ENCODE data around the gene TACC3. TPM values are rescaled to one million over a fixed set of nuclear protein-coding genes. Genes with fewer than 3 reads are reported as not detected.

Gene TACC3
- total RNA-seq, 1 experiment from 2014 or later, result 34.9 TPM

GRCh38 chr4:1746265-1746691 is 25.0 kb downstream of the TACC3 start:
- peak; percentile 83 for DNase-seq (ENCODE audit: low read depth)

- DNase-seq (ENCODE audit: low read depth), result no peak
Measured at GRCh38 chr4:1746919-1747602, 25.7 kb downstream of the TACC3 start.

DNA sequence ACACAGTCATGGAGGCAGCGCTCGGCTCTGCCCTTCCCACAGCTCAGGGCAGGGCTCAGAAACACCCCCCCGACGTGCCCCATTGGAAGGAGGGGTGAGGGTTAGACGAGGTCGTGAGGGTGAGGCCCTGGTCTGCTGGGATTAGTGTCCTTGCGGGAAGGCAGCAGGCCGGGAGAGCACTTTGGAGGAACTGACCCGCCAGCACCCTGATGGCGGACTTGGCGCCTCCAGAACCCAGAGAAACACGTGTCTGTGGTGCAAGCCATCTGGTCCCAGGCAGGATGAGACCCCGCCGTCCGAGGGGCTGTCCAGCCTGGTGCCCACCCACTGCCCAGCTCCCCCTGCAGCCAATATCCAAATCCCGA is 26.3 kb downstream of the TACC3 start:
- DNase-seq (ENCODE audit: low read depth), result no peak

DNA sequence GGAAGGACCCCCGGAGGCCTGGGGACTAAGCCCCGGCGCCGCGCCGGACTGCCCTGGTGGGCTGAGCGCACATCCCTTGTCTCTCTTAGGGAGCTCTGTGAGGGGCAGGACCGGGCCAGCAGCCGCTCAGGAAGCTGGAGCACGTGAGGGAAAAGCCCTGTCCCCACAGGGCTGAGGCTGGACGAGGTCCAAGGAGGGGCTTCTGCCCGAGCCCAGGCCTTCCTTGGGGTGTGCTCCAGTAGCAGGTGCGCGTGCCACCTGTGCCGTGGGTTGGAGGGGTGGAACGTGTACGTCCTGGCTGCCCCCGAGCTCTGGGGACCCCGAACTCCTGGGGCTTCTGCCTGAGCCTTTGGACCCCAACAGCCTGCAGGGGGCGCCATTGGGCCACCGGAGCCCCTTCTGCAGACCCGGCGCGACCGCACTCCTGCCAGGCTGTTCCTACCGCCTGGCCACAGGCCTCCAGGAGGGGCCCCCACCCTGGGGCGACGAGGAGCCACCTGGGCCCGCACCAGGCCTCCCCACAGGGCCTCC is 27.2 kb downstream of the TACC3 start:
- DNase-seq (ENCODE audit: low read depth), result peak; percentile 83

DNA sequence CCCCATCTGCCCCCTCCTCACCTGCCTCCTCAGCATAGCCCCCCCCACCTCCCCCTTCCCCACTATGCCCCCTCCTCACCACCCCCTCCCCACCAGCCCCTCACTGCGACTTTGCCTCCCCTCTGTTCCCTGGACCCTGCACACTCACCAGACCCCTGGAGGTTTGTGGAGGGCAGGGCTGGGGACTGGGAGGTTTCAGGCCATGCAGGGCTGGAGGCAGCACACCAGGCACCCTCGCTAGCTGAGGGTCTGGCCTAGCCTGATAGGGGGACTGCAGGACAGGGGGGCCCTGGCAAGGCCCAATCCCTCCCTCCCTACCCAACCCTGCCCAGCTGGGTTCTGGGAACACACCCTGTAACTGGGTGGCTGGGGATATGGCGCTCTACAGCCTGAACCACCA is 28.0 kb downstream of the TACC3 start:
- no peak for DNase-seq (ENCODE audit: low read depth)

GRCh38 chr4:1749826-1750225 is 28.5 kb downstream of the TACC3 start:
- DNase-seq (ENCODE audit: low read depth), result no peak

- no peak for DNase-seq (ENCODE audit: low read depth)
Measured at GRCh38 chr4:1750381-1751154, 29.2 kb downstream of the TACC3 start.

DNA sequence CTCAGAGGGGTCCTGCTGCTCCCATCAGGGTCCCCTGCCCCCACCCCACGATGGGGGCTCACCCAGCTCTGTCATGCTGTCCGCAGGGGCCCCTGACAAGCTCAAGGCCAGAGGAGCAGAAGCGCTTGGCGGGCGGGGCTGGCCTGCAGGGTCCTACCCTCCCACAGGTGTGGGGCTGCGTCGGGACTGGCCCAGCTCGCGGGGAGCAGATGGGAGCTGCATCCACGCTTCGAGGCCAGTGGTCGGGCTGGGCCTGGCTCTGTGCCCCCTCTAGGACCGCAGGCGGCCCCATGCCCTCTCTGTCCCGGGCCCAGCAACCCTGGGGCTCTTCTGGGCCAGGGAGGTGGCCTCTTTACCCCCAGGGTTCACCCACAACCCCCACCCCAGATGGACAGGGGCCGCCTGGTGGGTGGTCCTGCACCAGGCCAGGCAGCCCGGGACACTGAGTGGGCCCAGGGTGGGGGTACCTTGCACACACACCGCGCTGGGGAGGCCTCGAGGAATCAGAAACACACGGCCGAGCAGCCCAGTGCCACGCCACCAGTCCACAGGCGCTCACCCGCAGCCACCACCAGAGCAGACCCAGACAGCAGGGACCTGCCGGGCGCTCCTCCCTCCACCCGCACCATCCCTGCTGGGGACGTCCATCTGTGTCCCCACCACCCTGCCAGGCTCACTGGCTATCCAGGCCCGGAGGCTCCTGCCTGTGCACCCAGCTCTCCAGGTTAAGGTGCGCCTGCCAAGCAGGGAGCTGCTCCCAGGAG is 30.0 kb downstream of the TACC3 start:
- no peak for DNase-seq (ENCODE audit: low read depth)

- DNase-seq (ENCODE audit: low read depth), result no peak
Measured at GRCh38 chr4:1751919-1752283, 30.6 kb downstream of the TACC3 start.

GRCh38 chr4:1752284-1753041 is 31.1 kb downstream of the TACC3 start:
- DNase-seq (ENCODE audit: low read depth), result peak; percentile 41

DNA sequence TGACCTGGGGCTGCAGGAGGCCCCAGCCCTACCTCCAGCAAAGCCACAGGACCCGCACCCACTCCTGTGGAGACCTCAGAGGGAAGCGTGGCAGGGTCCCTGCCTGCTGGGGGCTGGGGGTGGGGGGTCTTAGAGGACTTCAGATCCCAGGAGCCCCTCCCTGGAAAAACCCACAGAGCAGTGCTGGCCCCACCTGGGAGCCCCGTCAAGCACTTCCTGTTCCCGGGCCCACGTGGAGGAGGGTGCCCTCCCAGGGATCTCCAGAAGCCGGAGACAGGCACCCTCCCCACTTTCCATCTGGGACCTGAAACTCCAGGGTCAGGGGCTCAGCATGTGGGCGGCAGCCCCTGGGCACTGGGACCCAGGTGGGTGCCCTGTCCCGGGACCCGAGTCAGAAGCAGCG is 32.0 kb downstream of the TACC3 start:
- no peak for DNase-seq (ENCODE audit: low read depth)

DNA sequence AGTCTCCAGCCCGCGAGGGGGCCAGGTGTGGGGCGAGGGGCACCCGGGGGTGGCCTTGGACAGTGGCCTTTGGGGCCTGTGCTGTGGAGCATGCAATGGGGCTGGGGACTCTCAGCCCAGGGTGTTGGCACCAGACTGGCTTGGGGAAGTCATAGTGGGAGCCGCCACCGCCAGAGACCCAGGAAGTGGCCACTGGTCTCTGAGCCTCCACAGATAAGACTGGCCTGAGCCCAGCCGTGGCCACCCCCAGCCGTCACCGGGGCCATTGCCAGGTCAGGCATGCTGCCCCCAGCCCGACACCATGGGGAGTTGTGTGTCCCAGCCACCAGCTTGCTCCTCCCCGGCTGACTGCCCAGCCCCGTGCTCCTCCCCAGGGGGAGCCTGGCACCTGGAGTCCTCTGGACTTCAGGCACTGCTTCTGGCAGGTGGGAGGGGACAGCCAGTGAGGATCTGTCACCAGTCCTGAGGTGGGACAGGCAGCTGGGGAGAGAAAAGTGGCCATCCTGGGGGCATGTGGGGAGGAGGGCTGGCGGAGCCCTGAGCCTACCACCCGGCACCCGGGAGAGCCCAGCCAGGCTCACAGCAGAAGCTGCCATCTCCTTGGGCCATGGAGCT is 32.5 kb downstream of the TACC3 start:
- DNase-seq (ENCODE audit: low read depth), result no peak

DNA sequence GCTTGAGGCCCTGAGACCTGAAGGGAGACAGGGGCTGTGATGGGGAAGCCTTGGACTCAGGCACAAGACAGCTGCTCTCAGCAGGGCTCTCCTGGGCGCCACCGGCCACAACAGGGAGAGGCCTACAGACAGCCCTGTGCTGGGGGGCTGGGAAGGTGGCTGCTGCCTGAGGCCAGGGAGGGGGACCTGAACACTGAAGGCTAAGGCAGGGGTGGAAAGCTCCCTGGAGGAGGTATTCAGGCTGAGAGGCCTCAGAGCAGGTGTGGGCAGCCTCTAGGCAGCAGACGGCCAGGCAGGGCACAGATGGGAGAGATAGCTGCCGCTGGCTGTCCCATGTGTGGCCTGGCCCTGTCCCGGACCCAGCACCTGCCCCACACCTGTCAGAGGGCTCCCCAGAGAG is 33.0 kb downstream of the TACC3 start:
- no peak for DNase-seq (ENCODE audit: low read depth)

DNA sequence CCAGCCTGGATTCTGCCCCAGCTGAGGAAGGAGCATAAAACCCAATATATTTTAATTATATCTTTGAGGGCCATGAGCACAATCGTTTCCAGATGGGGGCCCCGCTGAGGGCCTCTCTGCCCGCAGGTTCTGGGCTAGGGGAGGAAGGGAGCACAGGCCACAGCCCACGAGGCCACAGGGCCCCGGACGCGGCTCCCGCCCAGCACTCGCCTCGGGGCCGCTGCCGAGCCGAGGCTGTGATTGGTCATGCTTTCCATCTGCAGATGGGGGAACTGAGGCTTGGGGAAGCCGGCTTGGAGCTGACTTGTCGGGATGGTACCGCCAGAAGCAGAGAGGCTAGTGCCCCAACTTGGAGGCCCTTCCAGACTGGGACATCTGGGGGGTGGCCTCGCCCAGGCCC is 34.0 kb downstream of the TACC3 start:
- no peak for DNase-seq (ENCODE audit: low read depth)

- no peak for DNase-seq (ENCODE audit: low read depth)
Measured at GRCh38 chr4:1756079-1756478, 34.8 kb downstream of the TACC3 start.

DNA sequence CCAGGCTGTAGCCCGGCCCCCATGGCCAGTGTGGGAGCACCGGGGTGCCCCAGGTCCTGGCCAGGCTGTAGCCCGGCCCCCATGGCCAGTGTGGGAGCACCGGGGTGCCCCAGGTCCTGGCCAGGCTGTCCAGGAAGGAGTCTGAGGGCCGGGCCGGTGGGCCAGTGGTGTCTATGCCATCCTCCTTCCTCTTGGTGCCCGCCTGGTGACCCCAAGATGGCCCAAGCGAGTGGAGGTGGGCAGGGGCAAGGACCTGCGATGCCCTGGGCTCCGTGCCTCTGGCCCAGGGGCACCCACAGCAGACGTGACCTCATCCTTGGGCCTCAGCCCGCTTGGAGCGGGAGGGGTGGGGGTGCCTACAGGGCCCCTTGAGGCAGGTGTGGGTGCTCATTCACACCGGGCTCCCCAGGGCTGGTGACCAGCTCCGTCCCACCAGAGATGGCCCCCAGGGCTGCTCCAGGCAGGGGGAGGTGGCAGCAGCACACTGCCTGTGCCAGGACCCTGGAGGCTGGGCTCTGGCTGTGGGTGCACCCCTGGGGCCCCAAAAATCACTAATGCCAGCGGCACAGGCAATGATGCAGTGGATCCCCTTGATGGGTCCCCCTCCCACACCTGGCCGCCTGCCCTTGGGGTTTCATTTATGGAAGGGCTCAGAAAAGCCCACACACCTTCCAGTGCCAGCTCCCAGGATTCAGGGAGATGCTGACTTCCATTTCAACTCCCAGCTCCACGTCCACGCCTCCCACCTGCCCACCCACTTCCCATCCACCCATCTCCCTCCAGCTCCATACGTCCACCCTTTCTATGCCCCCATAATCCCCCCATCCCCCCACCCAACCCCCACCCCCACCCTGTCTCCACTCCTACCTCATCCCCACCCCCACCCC is 35.8 kb downstream of the TACC3 start:
- DNase-seq (ENCODE audit: low read depth), result no peak

DNA sequence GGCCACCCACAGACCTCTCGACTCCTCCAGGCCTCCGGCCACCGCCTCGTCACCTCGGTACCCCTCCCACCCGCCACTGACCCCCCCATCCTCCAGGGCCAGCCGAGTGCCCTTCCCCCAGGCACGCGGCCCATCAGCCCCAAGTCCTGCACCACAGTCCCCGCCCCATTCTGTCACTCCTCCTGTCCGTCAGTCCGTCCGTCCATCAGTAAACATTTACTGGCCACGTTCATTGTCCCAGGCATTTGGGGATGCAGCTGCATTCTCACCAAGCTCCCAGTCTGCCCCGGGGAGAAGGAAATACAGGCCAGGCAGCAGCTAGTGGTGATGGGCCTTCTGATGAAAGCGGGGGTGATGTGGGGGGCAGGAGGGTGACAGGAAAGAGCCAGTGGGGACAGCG is 36.5 kb downstream of the TACC3 start:
- no peak for DNase-seq (ENCODE audit: low read depth)

DNA sequence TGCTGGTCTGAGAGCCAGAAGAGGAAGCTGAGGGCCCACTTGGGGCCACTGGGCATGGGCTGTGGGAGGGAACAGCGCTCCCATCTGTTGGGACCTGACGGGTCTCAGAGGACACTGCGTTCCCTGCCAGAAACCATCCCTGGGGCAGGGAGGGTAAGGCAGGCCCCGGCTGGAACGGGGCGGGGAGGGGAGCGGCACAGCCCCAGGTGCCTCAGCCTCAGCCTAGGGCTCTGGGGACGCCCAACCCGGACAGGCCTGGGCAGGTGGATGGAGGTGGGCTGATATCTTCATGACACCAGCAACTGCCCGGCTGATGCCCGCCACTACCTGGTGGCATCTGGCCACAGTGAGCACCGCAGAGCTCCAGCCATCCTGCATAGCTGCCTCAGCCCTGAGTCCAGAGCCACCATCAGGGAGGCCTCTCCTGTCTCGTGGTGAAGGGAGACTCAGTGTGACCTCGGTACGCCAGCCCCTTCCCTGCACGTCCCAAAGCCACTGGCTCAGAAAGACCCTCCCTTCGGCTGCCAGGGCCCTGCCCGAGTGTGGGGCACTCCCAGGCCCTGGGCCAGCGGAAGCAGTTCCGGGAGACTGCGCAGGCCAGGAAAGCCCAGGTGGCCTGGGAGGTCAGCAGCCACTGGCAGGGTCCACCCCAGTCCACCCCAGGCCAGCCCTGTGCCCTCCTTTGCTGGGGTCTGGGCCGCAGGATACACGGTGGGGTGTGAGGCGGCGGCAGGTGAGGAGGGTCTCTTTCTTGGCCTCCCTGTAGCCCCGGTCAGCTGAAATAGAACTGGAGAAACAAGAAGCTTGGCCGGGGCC is 37.2 kb downstream of the TACC3 start:
- DNase-seq (ENCODE audit: low read depth), result no peak

GRCh38 chr4:1759170-1759817 is 38.0 kb downstream of the TACC3 start:
- no peak for DNase-seq (ENCODE audit: low read depth)

All from Daoy (cell line).